Stimulated activated CD4-positive, alpha-beta T cell treated with anti-CD3 and anti-CD28 coated beads, Interleukin-4, amount 100 ng/mL, for 1 hour (primary cell): Measurements from ENCODE around the gene FZD8.

Source experiments
- DNase-seq: peaks from one replicate; pipeline ENCODE4 v3.0.0-alpha.2; 2020

The FZD8 gene

DNA sequence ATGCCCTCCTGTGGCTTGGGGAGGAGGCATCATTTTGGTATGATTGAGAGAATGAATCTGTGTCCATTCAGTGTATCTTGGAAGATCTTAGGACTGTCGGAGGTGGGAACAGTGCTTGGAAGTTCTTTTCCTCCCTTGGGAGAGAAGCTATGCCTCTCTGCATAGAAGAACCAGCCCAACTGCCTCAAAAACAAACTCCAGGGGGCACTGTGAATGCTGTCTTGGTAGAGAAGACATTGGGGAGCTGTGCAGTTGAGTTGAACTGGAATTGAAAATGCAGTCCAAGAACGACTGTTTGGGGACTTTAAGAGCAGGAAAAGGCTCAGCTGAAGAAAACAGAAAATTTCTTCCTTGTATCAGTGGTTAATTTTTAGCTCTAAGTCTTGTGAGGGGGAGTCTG is 41.9 kb downstream of the FZD8 start:
- DNase-seq = no peak

DNA sequence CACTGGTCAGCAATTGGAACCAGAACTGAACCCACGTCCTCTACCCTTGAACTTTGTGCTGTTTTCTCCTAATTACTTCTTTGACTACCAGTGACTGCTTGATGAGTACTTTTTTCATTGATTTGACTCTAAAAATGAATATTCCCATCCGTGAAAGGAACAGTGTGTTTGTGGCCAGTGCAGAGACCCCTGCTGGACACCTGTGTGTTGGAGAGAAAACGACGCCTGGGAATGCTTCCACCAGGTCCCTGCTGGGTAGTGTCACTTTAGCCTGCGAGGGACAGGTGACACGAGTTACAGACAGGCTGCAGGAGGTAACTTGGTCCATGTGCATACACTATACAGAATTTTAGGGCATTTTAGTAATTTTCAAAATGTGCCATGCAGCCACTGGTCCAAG is 43.7 kb downstream of the FZD8 start:
- DNase-seq = no peak

DNA sequence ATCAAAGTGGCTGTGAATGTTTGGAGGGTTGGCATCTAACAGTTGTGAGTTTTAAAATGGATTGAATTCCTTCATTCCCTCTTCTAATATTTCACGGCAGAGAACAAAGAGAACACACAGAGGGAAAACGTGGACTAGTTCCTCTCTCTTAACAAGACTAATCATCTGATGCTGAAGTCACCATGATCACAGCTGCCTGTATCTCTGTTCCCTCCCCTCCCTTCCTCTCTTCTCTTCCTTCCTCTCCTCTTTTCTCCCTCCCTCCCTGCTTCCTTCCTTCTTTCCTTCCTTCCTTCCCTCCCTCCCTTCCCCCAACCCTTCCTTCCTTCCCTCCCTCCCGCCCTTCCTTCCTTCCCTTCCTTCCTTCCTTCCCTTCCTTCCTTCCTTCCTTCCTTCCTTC is 47.0 kb downstream of the FZD8 start:
- no peak for DNase-seq

DNA sequence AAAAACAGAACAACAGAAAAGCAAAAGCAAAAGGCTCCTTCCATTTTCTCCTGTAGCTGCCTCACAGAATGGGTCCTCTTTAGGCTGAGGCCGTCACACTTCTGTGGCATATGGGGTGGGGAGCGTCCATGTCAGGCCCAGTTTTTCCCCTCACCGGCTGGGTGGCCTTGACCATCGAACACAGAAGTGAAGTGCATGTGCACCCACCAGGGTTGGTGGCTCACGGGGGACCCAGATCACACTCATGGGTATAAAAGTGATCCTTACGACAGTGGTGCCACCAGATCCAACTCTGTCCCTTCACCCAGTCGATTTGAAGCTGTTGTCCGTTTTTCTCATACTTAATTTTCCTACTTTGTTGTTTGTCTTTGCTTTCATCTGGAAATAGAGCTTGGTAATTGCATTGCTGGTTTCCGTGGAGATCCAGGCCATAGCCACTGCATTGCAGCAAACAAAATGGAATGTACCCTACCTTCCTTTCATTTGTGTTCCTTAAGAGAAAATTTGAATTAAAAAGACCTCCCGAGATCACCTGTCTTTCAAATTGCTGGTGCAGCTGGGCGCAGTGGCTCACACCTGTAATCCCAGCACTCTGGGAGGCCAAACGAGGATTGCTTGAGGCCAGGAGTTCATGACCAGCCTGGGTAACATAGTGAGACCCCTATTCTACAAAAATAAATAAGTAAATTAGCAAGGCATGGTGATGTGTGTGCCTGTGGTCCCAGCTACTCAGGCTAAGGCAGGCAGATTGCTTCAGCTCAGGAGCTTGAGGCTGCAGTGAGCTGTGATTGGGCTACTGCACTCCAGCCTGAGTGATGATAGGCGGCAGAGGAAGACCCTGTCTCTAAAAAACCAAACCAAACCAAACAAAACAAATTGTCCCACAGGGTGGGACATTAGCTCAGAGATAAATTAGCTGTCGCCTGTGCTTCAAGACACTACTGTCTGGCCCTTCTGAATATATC is 47.7 kb downstream of the FZD8 start:
- no peak for DNase-seq

DNA sequence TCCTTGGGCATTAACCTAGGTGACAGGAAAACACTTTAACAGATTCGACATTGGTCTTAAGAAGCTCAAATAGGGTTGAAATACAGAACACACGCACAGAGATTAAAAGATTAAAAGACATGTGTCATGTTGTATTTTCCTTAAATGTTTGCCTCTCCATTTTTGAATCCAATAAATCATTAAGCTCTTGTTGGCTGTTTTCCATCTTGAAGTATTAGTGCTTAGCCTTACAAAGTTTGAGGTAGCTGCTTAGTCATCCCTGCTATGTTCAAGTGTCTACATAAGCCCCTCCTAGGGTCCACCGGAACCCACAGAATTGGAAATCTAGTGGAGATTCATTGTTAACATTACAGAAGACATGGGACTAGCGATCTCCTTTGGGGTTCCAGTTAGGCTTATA is 49.7 kb downstream of the FZD8 start:
- no peak for DNase-seq

DNA sequence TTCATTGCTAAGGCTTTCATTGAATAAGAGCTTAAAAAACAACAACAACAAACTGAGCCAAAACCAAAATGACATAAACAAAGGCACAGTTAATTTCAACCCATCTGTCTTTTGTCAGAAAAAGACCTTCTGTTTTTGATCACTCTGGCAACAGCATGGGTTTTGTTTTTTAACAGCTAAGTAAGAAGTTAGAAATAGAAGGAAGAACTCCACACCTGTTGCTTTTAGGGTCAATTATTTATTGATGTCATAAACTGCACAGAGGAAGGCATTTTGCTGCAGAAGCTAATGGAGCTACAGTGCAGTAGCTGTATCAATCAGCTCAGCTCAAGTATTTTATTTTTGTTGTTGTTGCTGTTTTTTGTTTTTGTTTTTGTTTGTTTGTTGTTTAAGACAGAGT is 53.3 kb downstream of the FZD8 start:
- DNase-seq = no peak
